GM19023 (cell line): ENCODE results near the gene SMIM14.
A peak's percentile ranks its signal among the peaks of the same experiment; 100 is the strongest.
"Not testable (repeated sequence)": the region's sequence is repeated elsewhere in the genome, so short reads cannot be mapped to it uniquely, and the experiment has no call there.

Experiments
- ATAC-seq: cut with Tn5 transposase; IDR thresholded peaks from one replicate; pipeline ENCODE4 v1.9.1; 2021; ENCODE audit warnings: mild to moderate bottlenecking, moderate library complexity; ENCODE audit not compliant: unreplicated experiment

The SMIM14 gene

GRCh38 chr4:39541987-39542610 is 96.6 kb downstream of the SMIM14 start:
- no peak for ATAC-seq

GRCh38 chr4:39539089-39539611 is 99.5 kb downstream of the SMIM14 start:
- ATAC-seq, result no peak

- ATAC-seq, result no peak
Observed at GRCh38 chr4:39533541-39533940, 105.1 kb downstream of the SMIM14 start.

- not testable (repeated sequence) for ATAC-seq
Observed at GRCh38 chr4:39532237-39532636, 106.4 kb downstream of the SMIM14 start.

DNA sequence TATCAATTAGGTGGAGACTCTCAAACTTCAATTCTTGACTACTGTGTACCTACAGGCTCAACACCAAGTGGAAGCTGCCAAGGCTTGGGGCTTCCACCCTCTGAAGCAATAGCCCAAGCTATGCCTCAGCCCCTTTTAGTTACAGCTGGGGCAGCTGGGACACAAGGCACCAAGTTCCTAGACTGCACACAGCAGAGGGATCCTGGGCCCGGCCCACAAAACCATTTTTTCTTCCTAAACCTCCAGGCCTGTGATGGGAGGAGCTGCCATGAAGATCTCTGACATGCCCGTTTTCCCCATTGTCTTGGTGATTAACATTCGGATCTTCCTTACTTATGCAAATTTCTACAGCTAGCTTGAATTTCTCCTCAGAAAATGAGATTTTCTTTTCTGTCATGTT is 108.0 kb downstream of the SMIM14 start:
- no peak for ATAC-seq

GRCh38 chr4:39529534-39529933 is 109.1 kb downstream of the SMIM14 start:
- ATAC-seq, result no peak

DNA sequence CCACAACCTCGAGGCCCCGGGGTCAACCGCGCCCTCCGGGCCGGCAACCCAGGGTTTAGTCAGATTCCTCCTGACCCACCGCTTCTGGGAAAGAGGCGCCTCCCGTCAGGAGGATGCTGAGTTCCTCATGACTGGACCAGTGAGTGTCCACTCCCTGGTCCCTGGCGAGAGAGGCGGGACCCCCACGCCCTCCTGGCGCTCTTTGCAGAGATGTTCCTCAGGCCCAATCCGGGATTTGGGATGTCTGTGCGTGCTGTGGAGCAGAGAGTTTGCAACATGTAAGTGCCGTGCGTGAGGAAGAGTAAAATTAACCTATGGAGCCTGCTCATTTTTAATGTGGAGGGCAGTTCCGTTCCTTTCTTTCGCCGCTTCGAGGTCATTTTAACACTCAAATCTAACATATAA is 110.6 kb downstream of the SMIM14 start:
- no peak for ATAC-seq

DNA sequence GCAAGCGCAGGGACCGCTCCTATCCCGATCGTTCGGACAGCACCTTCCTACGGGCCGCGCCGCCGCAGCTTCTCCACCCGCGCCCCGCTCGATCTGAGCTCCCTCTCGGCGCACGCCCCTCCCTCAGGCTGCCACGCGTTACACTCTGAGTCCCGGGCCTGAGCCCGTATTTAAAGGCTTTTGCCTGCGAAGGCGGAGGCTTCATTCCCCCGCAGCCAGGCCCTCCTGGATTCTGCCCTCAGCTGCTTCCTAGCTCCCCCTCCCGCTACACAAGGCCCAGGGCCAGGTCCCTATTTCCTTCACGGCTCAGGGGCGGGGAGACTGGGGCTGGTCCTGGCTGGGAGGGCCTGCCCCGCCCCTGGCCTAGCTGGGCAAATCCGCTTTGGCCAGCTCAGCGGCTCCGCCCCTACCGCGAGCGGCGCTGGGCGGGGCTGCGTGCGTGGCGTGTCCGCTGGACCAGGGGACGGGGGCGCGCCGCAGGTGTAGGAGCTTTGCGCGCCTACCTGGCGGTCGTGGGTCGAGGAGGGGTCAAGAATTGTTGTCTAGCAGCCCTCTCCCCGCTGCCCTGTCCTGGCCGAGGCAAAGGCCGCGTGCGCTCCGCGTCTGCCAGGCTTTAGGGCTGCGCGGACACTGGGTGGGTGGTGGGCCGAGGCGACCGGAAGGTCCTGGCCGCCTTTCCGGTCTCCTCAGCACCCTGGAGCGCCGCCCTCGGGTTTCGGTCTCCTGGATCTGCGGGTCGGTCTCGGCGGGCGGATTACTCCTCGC is 111.2 kb downstream of the SMIM14 start, which contains the start of gene UGDH:
UGDH (minus strand) TSS at position 144 of the 765 bp plus-strand sequence. CDS start 5,927 bp downstream, outside the sequence.
- ATAC-seq, result peak; percentile 96

GRCh38 chr4:39526765-39527295 is 111.8 kb downstream of the SMIM14 start:
- ATAC-seq, result peak; percentile 18

DNA sequence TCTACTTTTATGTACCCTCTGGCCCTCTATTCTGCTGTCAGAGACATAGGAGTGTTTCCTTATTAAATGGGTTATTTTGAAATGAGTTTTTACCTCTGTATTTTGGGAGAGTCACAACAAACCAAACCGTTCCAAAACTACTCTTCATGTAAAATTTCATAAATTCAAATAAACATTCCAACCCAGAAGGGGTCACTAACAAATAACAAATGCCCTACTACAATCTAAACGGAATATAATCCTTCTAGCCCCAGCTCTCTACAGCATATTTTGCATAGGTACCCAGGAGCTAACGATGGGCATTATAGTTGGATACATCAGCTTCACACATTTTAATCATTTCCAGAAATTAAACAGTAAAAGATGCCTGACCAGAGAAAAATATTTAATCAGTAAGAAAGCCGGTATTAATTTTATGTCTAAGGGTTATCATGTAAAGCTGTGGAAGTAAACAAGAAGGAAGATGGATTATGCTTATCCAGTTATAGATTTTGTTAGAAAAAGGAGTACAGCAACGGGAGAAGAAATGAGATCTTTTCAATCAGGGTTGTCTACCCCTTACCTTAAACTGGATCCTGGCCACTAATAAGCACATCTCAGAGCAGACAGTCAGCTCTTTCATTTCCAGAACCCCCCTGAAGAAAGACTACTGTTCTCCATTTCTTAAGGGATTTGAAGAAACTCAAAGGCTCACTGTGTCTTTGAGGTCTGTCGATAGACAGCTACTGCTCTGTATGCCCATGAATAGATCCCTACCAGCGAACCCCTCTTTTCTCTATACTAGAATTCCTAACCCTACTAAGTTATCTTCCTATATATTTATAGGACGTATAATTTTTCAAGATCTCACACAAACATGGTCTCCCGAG is 112.6 kb downstream of the SMIM14 start:
- ATAC-seq, result no peak

- ATAC-seq, result no peak
Observed at GRCh38 chr4:39524161-39524957, 114.3 kb downstream of the SMIM14 start.

- no peak for ATAC-seq
Observed at GRCh38 chr4:39522068-39522467, 116.6 kb downstream of the SMIM14 start.

DNA sequence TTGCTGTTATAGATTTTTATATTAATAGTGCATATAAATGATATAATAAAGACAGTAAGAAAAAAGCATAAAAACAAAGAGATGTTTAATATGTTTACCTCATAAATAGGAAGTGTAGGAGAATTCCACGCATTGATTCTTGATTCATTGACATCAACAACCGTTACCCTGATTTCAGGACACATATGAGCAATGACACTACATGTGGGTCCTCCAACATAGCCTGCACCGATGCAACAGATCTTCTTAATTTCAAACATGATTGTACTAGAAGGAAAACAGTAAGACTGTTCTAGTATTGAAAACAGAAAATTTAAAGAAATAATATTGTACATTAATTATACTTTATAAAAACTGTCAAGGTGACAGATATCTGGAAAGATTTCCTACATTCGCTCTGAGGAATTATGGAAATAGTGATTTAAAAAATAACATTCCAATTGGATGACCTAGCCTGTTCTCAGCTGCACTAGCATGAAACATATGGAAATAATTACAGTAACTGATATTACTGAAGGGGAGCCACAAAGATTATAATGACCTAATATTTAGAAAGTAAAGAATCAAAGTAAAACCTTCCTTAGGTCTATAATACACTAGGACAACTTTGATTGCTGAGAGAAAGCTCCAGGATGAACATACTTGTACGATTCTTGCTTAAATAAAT is 117.3 kb downstream of the SMIM14 start:
- ATAC-seq, result no peak

GRCh38 chr4:39518484-39518883 is 120.2 kb downstream of the SMIM14 start:
- ATAC-seq, result no peak

DNA sequence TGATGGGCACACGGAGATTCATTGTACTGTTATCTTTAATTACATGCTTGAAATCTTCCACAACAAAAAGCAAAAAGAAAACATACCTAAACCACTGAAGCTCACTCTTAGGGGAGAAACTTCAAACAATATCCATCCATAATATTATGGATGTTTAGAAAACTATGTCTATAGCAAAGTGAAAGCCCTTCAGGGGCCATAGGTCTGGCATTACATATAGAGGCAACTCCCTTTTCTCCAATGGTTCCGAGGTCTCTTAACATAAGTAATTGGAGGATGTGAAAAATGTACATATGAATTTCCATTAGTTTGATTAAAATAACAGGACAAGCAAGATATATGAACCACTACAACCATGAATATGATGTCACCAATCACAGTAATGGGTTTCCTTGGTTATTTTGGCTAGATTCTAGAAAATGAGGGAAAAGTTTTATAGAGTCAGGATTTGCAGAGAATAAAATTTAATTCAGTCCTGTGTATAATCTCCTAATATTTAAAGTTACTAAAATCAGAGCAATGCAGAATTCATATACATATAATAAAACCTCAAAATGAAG is 122.2 kb downstream of the SMIM14 start:
- no peak for ATAC-seq

GRCh38 chr4:39515669-39516401 is 122.8 kb downstream of the SMIM14 start:
- ATAC-seq, result not testable (repeated sequence)

GRCh38 chr4:39514888-39515401 is 123.7 kb downstream of the SMIM14 start:
- no peak for ATAC-seq

DNA sequence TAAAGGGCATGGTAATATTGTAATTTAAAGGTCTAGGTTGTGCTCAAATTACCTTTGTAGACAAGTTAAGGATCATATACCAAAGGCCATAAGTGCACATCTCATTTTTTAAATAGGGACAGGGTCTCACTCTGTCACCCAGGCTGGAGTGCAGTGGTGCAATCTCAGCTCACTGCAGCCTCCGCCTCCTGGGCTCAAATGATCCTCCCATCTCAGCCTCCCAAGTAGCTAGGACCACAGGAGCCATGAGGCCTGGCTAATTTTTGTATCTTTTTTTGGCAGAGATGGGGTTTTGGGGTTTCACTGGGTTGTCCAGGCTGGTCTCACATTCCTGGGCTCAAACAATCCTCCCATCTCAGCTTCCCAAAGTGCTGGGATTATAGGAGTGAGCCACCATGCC is 124.4 kb downstream of the SMIM14 start:
- not testable (repeated sequence) for ATAC-seq
